B cell (primary cell): ENCODE results near the gene FBXO41. TPM values are rescaled to one million over a fixed set of nuclear protein-coding genes. Genes with fewer than 3 reads are reported as not detected.

Source experiments
- ATAC-seq: fragments of 200-7000 bp; cut with Tn5 transposase; one replicate; pipeline ENCODE4 v1.10.0; 2021; ENCODE audit warnings: low read depth, mild to moderate bottlenecking, moderate number of reproducible peaks, moderate library complexity
- CTCF ChIA-PET: fragments of 350-600 bp; sonication (Branson Sonifier 250); formaldehyde crosslinking; loops from one replicate; lab custom pipeline; 2021; ENCODE audit warnings: antibody characterized with exemption, inconsistent platforms; lab: Charles Lee
- POLR2A ChIA-PET: fragments of 350-600 bp; sonication (Branson Sonifier 250); formaldehyde crosslinking; loops from one replicate; lab custom pipeline; 2021; ENCODE audit warnings: antibody characterized with exemption; lab: Charles Lee
- DNase-seq: peaks from one replicate; pipeline ENCODE4 v3.0.0; 2013
- H2AFZ ChIP-seq: 2 replicates; pipeline ENCODE4 v1.6.1; 2012; ENCODE audit warnings: mild to moderate bottlenecking, low read depth, low read length; ENCODE audit not compliant: insufficient read depth, poor library complexity, severe bottlenecking
- H3K27ac ChIP-seq, 2 donors: 1 replicate in 1 of 2; 2 replicates in 1 of 2; pipeline ENCODE4 v1.5.1; 2012 to 2013; ENCODE audit warnings: low read length in 2 of 2, mild to moderate bottlenecking in 2 of 2, moderate library complexity in 1 of 2
- H3K27me3 ChIP-seq, 4 experiments: fragments of 200-600 bp in 1 of 4; sonication (generic) in 1 of 4; replicated peaks in 1 of 4; 1 replicate in 2 of 4; 2 replicates in 2 of 4; pipeline versions ENCODE4 v1.6.1 to v1.7.0; 2013 to 2016; ENCODE audit warnings: low read length in 3 of 4, mild to moderate bottlenecking in 2 of 4, mixed read lengths in 1 of 4, moderate library complexity in 1 of 4; ENCODE audit not compliant: insufficient read depth in 4 of 4, control insufficient read depth in 3 of 4; ENCODE audit errors: control extremely low read depth in 1 of 4
- H3K36me3 ChIP-seq, 2 experiments: replicated peaks in 1 of 2; 1 replicate in 1 of 2; 2 replicates in 1 of 2; pipeline versions ENCODE4 v1.6.1 to v1.7.1; 2013; ENCODE audit warnings: low read length in 1 of 2; ENCODE audit not compliant: insufficient read depth in 2 of 2, control insufficient read depth in 1 of 2; ENCODE audit errors: control extremely low read depth in 1 of 2, extremely low read depth in 1 of 2
- H3K4me1 ChIP-seq, 2 donors: fragments of 200-600 bp in 1 of 2; sonication (generic) in 1 of 2; 1 replicate in 1 of 2; 2 replicates in 1 of 2; pipeline versions ENCODE4 v1.5.1 to v1.6.1; 2013 to 2017; ENCODE audit warnings: low read length in 2 of 2; ENCODE audit not compliant: control insufficient read depth in 2 of 2, insufficient read depth in 2 of 2
- H3K4me2 ChIP-seq: replicated peaks from 2 replicates; pipeline ENCODE3; 2012; ENCODE audit warnings: mild to moderate bottlenecking, low read depth, low read length; ENCODE audit not compliant: poor library complexity, severe bottlenecking
- H3K4me3 ChIP-seq, 5 experiments: fragments of 200-600 bp in 1 of 5; sonication (generic) in 1 of 5; 1 replicate in 3 of 5; 2 replicates in 2 of 5; pipeline versions ENCODE4 v1.5.1 to v1.7.0; 2011 to 2016; ENCODE audit warnings: low read length in 4 of 5, mild to moderate bottlenecking in 4 of 5, low read depth in 2 of 5, control low read depth in 1 of 5, moderate library complexity in 1 of 5; ENCODE audit not compliant: insufficient read depth in 1 of 5; ENCODE audit errors: control extremely low read depth in 1 of 5, extremely low read depth in 1 of 5
- H3K79me2 ChIP-seq: fragments of 200-600 bp; sonication (generic); one replicate; pipeline ENCODE4 v1.6.0; 2016; ENCODE audit warnings: low read length; ENCODE audit not compliant: control insufficient read depth, insufficient read depth
- H3K9ac ChIP-seq: fragments of 200-600 bp; sonication (generic); 2 replicates; pipeline ENCODE4 v1.6.1; 2017; ENCODE audit warnings: mild to moderate bottlenecking, low read length, moderate library complexity
- H3K9me3 ChIP-seq, 3 donors: one replicate each; pipeline versions ENCODE4 v1.6.1 to v1.7.1; 2013; ENCODE audit warnings: low read length in 2 of 3; ENCODE audit not compliant: control insufficient read depth in 2 of 3, insufficient read depth in 1 of 3; ENCODE audit errors: control extremely low read depth in 1 of 3
- H4K20me1 ChIP-seq: 2 replicates; pipeline ENCODE4 v1.6.0; 2012; ENCODE audit warnings: mild to moderate bottlenecking, low read length; ENCODE audit not compliant: insufficient read depth, control insufficient read depth, poor library complexity, severe bottlenecking
- H3K27ac Mint-ChIP-seq: one replicate; pipeline ENCODE4 v1.8.0; 2021; ENCODE audit warnings: mixed read lengths
- H3K27me3 Mint-ChIP-seq: one replicate; pipeline ENCODE4 v1.8.0; 2021; ENCODE audit warnings: mixed read lengths
- H3K4me1 Mint-ChIP-seq: one replicate; pipeline ENCODE4 v1.8.0; 2021; ENCODE audit warnings: mixed read lengths
- H3K4me3 Mint-ChIP-seq: one replicate; pipeline ENCODE4 v1.8.0; 2021; ENCODE audit warnings: mixed read lengths
- H3K9me3 Mint-ChIP-seq: one replicate; pipeline ENCODE4 v1.8.0; 2022; ENCODE audit warnings: mixed read lengths; ENCODE audit not compliant: insufficient read depth
- CTCF ChIP-seq: fragments of 200-600 bp; IDR thresholded peaks from one replicate; pipeline ENCODE4 v1.8.0; 2022; ENCODE audit warnings: antibody characterized with exemption, mild to moderate bottlenecking
- EZH2 ChIP-seq: IDR thresholded peaks from 2 replicates; pipeline ENCODE4 v1.6.1; 2012; ENCODE audit warnings: borderline replicate concordance, low read depth, mild to moderate bottlenecking, moderate library complexity, low read length; ENCODE audit not compliant: insufficient read depth, poor library complexity, severe bottlenecking
- WGBS: methylation state at CpG from one replicate; pipeline ENCODE4 v1.1.5; 2013; ENCODE audit warnings: missing lambda C conversion rate; ENCODE audit not compliant: insufficient coverage; 5-methylcytosine and 5-hydroxymethylcytosine counted together
- intact Hi-C: fragments of 100-400 bp; cut with micrococcal nuclease; formaldehyde crosslinking; loops from one replicate; pipeline ENCODE4 v1.10.0; 2022
- polyA plus RNA-seq: library from polyadenylated mRNA; depleted of rRNA; stranded (reverse); fragments of >200 nt; gene quantifications from 2 replicates; pipeline ENCODE4 v1.2.3, GENCODE V29; 2012
- total RNA-seq, 2 donors: library from RNA; stranded (reverse); fragments of 120-200 nt in 1 of 2; gene quantifications; 1 replicate in 1 of 2; 2 replicates in 1 of 2; pipeline versions ENCODE4 v1.2.3 to v1.2.4, GENCODE V29; 2013 to 2022

The FBXO41 gene
- total and polyA plus RNA-seq, 2 donors (not counting 1 experiment from before 2014, with no cell fraction given) = 25.2 to 29.6 TPM

DNA sequence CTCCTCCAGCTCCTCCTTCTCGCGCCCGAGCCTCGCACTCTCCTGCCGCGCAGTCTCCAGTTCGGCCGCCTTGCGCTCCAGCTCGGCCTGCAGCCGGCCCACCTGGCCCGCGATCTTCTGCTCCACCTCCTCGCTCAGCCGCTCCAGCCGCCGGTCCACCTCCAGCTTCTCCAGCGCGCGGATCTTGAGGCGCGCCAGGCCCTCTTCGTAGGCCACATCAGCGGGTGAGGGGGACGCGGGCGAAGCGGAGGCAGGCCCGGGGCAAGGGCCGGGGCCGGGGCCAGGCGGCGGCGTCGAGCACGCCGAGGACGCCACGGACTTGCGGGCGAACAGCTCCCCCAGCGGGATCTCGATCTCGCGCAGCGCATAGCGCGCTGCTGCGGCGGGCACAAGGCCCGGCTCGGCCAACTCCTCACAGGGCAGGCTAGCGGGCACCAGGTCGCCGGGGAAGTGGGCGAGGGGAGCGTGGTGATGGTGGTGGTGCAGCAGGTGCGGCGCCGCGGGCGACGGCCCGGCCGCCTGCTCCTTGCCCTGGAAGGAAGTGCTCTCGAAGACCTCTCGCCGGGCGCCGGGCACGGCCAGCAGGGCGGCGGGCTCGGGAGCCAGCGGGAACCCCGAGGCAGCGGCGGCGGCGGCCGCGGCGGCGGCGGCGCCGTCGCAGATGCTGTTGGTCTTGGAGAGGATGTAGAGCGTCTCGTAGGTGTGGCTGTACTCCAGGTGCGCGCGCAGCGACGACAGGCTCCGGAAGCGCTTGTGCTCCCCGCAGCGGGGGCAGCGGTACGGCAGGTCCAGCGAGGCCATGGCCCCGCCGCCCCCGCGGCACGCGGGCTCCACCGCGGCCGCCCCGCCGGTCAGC lies 15.2 kb downstream of the FBXO41 start:
- Histone ChIP-seq H3K4me3 (peak overlapping the region in 2 of 5 experiments; percentile 19 to 33), H3K9me3 (peaks cover 0 to 3% (median 0%) of the 10 kb centered on the region in 3 donors), H3K27me3 (no peaks in the 10 kb centered on the region), H3K4me1 (no peaks in the 10 kb centered on the region), H3K9ac (peak overlapping the region; percentile 23), H4K20me1 (peaks cover 30% of the 10 kb centered on the region), H3K79me2 (peaks cover 24% of the 10 kb centered on the region), H3K27ac (no peak overlapping the region), H3K4me2 (peak overlapping the region; percentile 63), H2AFZ (peak overlapping the region; percentile 28), H3K36me3 (peaks cover 0 to 4% of the 10 kb centered on the region in 2 experiments)
- ChIA-PET CTCF (interaction anchor here (1.7 kb wide), 1 partner anchor 21 kb away, joined by 8 read pairs; no protein-coding TSS in a partner anchor), POLR2A (no interaction called here)
- peak; percentile 74 for DNase-seq
- Mint-ChIP-seq H3K27ac (no peak overlapping the region), H3K4me1 (peaks cover 18% of the 10 kb centered on the region), H3K4me3 (peak overlapping the region; percentile 49), H3K27me3 (no peaks in the 10 kb centered on the region), H3K9me3 (no peaks in the 10 kb centered on the region)
- WGBS = 56% methylated on average over 106 of the region's 113 CpGs
- ATAC-seq = peak; percentile 85
- intact Hi-C loops = loop anchor here (1.0 to 2.0 kb wide), 2 partner anchors 16 to 36 kb away; partner anchors contain the start of genes FBXO41 and PRADC1
- peak; percentile 21 for TF ChIP-seq CTCF
- no peak for TF ChIP-seq EZH2
